A549 (cell line): Measurements from ENCODE around the gene MAP2K6. TPM values are rescaled to one million over a fixed set of nuclear protein-coding genes. Genes with fewer than 3 reads are reported as not detected.

ENCODE experiments used
- ATAC-seq, 2 experiments: fragments of 200-7000 bp in 1 of 2; fragments of >200 bp in 1 of 2; cut with Nextera tagmentation in 1 of 2; cut with Tn5 transposase in 1 of 2; 3 replicates each; pipeline versions ENCODE4 v1.8.0 to v1.9.1; 2018 to 2020; ENCODE audit warnings: mild to moderate bottlenecking in 1 of 2, moderate library complexity in 1 of 2
- CTCF ChIA-PET: fragments of 300-600 bp; sonication (Branson Sonifier 250); formaldehyde crosslinking; extraction: SDS; loops from one replicate; lab custom pipeline; 2021; ENCODE audit warnings: antibody characterized with exemption, inconsistent platforms; lab: Yijun Ruan, JAX
- POLR2A ChIA-PET: fragments of 350-600 bp; formaldehyde crosslinking; extraction: SDS; loops from one replicate; lab custom pipeline; 2021; ENCODE audit warnings: antibody characterized with exemption, inconsistent platforms; lab: Yijun Ruan, JAX
- DNase-seq, 2 experiments: peaks; one replicate each; pipeline versions ENCODE4 v3.0.0 to v3.0.0-alpha.2; 2011 to 2016; ENCODE audit warnings: low read depth in 1 of 2, low spot score in 1 of 2
- FAIRE-seq: peaks from 2 replicates; lab custom pipeline; 2011; peaks lifted over from hg19 to GRCh38; lab: Jason Lieb, UNC
- H3K27ac ChIP-seq, 2 experiments: fragments of >200 bp; sonication (Bioruptor Twin); formaldehyde crosslinking; 3 replicates each; pipeline ENCODE4 v1.5.1; 2016 to 2017
- H3K4me1 ChIP-seq: fragments of >200 bp; sonication (Bioruptor Twin); formaldehyde crosslinking; 3 replicates; pipeline ENCODE4 v1.6.1; 2016
- H3K4me2 ChIP-seq: fragments of >200 bp; sonication (Bioruptor Twin); formaldehyde crosslinking; 3 replicates; pipeline ENCODE4 v1.6.1; 2016
- H3K4me3 ChIP-seq: fragments of >200 bp; sonication (Bioruptor Twin); formaldehyde crosslinking; 3 replicates; pipeline ENCODE4 v1.5.1; 2016
- H3K9me3 ChIP-seq: fragments of >200 bp; sonication (Bioruptor Twin); formaldehyde crosslinking; 3 replicates; pipeline ENCODE4 v1.6.1; 2016
- CBX8 ChIP-seq: fragments of 200-600 bp; sonication (generic); IDR thresholded peaks from 2 replicates; pipeline ENCODE4 v1.6.1; 2016
- EHMT2 ChIP-seq: fragments of 200-600 bp; sonication (generic); IDR thresholded peaks from 2 replicates; pipeline ENCODE4 v1.6.1; 2016; ENCODE audit warnings: antibody characterized with exemption, low read depth, mild to moderate bottlenecking, moderate library complexity
- ESRRA ChIP-seq: fragments of 150-350 bp; IDR thresholded peaks from 2 replicates; pipeline ENCODE4 v1.6.1; 2014; ENCODE audit warnings: mild to moderate bottlenecking, low read length, borderline replicate concordance
- FOSL2 ChIP-seq, 2 experiments: fragments of 450-650 bp in 1 of 2; fragments of >200 bp in 1 of 2; sonication (Bioruptor Twin) in 1 of 2; formaldehyde crosslinking; IDR thresholded peaks; 2 replicates each; pipeline versions ENCODE4 v1.5.0 to v1.6.1; 2016 to 2020; ENCODE audit warnings: mild to moderate bottlenecking in 1 of 2, moderate library complexity in 1 of 2
- HOXB5 ChIP-seq: fragments of 250-450 bp; sonication (Bioruptor Pico); IDR thresholded peaks from 2 replicates; pipeline ENCODE4 v1.5.0; 2020; ENCODE audit warnings: mild to moderate bottlenecking, moderate library complexity
- JUNB ChIP-seq: fragments of >200 bp; sonication (Bioruptor Twin); formaldehyde crosslinking; IDR thresholded peaks from 2 replicates; pipeline ENCODE4 v1.6.1; 2016
- KDM1A ChIP-seq: fragments of 200-600 bp; sonication (generic); IDR thresholded peaks from 2 replicates; pipeline ENCODE4 v1.6.1; 2016; ENCODE audit warnings: low read depth, mild to moderate bottlenecking
- RAD21 ChIP-seq, 2 experiments: fragments of >200 bp in 1 of 2; sonication (Bioruptor Twin) in 1 of 2; formaldehyde crosslinking in 1 of 2; IDR thresholded peaks in 1 of 2; conservative IDR thresholded peaks in 1 of 2; 2 replicates in 1 of 2; 3 replicates in 1 of 2; pipeline ENCODE4 v1.6.1; 2012 to 2018; ENCODE audit warnings: inconsistent platforms in 1 of 2
- SREBF2 ChIP-seq: fragments of 450-650 bp; IDR thresholded peaks from 2 replicates; pipeline ENCODE4 v1.6.1; 2014; ENCODE audit warnings: mild to moderate bottlenecking, moderate library complexity
- TFCP2L1 ChIP-seq: fragments of 250-450 bp; sonication (Bioruptor Pico); IDR thresholded peaks from 2 replicates; pipeline ENCODE4 v1.5.0; 2021; ENCODE audit warnings: mild to moderate bottlenecking
- ZNF302 ChIP-seq: fragments of 250-450 bp; sonication (Bioruptor Pico); IDR thresholded peaks from 2 replicates; pipeline ENCODE4 v1.9.0; 2021; ENCODE audit warnings: inconsistent platforms, mild to moderate bottlenecking, moderate library complexity
- WGBS: methylation state at CpG from one replicate; pipeline ENCODE4 v1.1.6; 2017; ENCODE audit errors: missing lambda C conversion rate; 5-methylcytosine and 5-hydroxymethylcytosine counted together
- polyA plus RNA-seq, 4 experiments: library from polyadenylated mRNA; depleted of rRNA in 3 of 4; stranded (reverse); fragments of >200 nt; fragmentation: RNase III in 1 of 4; extraction: RNeasy Plus Mini Kit Qiagen cat#74134 plus additional on column Dnase treatment in 1 of 4; gene quantifications; 2 replicates in 3 of 4; 3 replicates in 1 of 4; pipeline ENCODE4 v1.2.3, GENCODE V29; 2011 to 2017
- TF ChIP-seq, protein P1 (sequence below): IDR thresholded peaks from 2 replicates; pipeline ENCODE4 v1.6.1; 2012
- TF ChIP-seq, protein P2 (sequence below): fragments of 200-600 bp; sonication (generic); IDR thresholded peaks from 2 replicates; pipeline ENCODE4 v1.6.1; 2016; ENCODE audit warnings: antibody characterized with exemption, mild to moderate bottlenecking, moderate library complexity
- TF ChIP-seq, protein P3 (sequence below): fragments of 150-350 bp; IDR thresholded peaks from 2 replicates; pipeline ENCODE4 v1.6.1; 2014; ENCODE audit warnings: low read depth, mild to moderate bottlenecking, low read length
- TF ChIP-seq, protein P4 (sequence below): IDR thresholded peaks from 2 replicates; pipeline ENCODE4 v1.6.1; 2012

MAP2K6 gene
- polyA plus RNA-seq, 2 of the 4 experiments (the other 2 are of a cell fraction), result 20.2 to 20.7 TPM

DNA sequence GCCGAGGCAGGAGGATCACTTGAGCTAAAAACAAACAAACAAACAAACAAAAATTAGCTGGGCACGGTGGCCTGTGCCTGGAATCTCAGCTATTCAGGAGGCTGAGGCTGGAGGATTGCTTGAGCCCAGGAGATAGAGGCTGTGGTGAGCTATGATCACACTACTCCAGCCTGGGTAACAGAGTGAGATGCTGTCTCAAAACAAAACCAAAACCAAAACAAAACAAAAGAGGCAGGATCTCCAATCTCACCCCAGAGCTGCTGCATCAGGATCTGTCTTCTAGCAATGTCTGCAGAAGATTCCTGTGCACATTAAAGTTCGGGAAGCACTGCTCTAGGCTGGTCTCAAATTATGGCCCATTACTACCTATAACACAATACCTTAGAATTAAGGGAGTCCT is 43.1 kb downstream of the MAP2K6 start:
- TF ChIP-seq, protein P1, sequence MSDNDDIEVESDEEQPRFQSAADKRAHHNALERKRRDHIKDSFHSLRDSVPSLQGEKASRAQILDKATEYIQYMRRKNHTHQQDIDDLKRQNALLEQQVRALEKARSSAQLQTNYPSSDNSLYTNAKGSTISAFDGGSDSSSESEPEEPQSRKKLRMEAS, result no peak
- no peak for TF ChIP-seq SREBF2
- TF ChIP-seq KDM1A, result no peak
- TF ChIP-seq ZNF302 (CRISPR knock-in tag), result no peak
- no peak for DNase-seq
- ATAC-seq, result no peak
- FAIRE-seq, result no peak
- 54% methylated on average over 3 of the region's 3 CpGs for WGBS
- no peak overlapping the region for H3K4me2 ChIP-seq
- CTCF ChIA-PET, result interaction anchor here (1.2 kb wide), 1 partner anchor 122 kb away, joined by 3 read pairs; no protein-coding TSS in a partner anchor
- POLR2A ChIA-PET, result no interaction called here
- H3K27ac ChIP-seq, result no peak overlapping the region
- H3K4me1 ChIP-seq, result no peaks in the 10 kb centered on the region
- H3K9me3 ChIP-seq, result no peaks in the 10 kb centered on the region
- no peak overlapping the region for H3K4me3 ChIP-seq

DNA sequence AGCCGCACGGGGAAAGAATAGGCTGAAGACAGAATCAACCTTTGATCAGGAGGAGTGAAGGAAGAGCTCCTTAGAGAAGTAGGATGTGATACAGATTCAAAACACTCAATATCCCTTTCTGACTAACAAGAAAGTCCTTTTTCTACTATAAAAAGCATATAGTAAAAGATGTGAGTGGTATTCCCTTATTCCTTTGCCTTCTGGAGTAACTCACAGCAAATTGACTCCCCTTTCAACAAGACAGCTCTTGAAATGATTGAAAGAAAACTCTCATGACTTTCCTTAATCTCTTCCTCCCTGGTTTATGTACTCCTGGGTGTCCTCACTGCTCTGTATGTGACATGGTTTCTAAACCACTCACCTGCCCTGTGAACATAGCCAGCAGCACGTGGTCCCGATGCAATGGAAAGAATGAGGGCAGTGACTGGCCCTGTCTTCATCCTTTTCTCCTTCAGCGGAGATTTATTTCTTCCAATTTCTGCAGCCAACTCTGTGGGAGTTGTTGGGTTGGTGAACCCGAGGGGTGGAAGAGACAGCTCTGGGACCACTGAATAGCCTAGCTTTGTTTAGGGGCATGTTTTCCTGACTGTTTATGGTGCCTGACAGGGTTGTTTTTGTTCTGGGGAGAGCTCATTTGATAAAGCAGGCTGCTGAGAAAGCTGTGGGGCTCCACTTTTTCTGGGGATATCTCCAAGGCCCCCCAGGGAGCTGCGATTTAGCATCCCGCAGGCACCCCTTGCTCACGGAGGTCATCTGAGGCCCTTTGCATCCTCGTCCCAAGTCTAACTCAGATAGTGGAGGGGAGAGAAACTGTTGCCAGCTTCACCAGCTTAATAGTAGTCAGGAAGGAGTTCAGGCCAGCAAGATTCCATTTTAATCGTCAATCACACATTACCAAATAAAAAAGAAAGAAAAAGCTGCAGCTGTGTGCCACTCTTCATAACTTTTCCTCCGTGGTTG is 46.7 kb downstream of the MAP2K6 start:
- DNase-seq (no peak), ATAC-seq (peak in 1 of 2 experiments; percentile 31; a peak in 1 of 6 replicates), FAIRE-seq (no peak)
- Histone ChIP-seq H3K27ac (peak overlapping the region in 1 of 2 experiments; percentile 23; a peak in 1 of 6 replicates), H3K9me3 (no peaks in the 10 kb centered on the region), H3K4me1 (peaks cover 11% of the 10 kb centered on the region), H3K4me3 (no peak overlapping the region), H3K4me2 (no peak overlapping the region)
- 77% methylated on average over 12 of the region's 12 CpGs for WGBS
- ChIA-PET POLR2A (interaction anchor here (0.6 to 1.1 kb wide), 2 partner anchors 13 to 29 kb away, joined by 3 to 4 read pairs; no protein-coding TSS in a partner anchor), CTCF (interaction anchor here (1.5 to 1.8 kb wide), 2 partner anchors 16 to 39 kb away, joined by 4 to 5 read pairs; no protein-coding TSS in a partner anchor)
- TF ChIP-seq CBX8, result no peak
- TF ChIP-seq, protein P2, sequence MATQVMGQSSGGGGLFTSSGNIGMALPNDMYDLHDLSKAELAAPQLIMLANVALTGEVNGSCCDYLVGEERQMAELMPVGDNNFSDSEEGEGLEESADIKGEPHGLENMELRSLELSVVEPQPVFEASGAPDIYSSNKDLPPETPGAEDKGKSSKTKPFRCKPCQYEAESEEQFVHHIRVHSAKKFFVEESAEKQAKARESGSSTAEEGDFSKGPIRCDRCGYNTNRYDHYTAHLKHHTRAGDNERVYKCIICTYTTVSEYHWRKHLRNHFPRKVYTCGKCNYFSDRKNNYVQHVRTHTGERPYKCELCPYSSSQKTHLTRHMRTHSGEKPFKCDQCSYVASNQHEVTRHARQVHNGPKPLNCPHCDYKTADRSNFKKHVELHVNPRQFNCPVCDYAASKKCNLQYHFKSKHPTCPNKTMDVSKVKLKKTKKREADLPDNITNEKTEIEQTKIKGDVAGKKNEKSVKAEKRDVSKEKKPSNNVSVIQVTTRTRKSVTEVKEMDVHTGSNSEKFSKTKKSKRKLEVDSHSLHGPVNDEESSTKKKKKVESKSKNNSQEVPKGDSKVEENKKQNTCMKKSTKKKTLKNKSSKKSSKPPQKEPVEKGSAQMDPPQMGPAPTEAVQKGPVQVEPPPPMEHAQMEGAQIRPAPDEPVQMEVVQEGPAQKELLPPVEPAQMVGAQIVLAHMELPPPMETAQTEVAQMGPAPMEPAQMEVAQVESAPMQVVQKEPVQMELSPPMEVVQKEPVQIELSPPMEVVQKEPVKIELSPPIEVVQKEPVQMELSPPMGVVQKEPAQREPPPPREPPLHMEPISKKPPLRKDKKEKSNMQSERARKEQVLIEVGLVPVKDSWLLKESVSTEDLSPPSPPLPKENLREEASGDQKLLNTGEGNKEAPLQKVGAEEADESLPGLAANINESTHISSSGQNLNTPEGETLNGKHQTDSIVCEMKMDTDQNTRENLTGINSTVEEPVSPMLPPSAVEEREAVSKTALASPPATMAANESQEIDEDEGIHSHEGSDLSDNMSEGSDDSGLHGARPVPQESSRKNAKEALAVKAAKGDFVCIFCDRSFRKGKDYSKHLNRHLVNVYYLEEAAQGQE, result no peak
- no peak for TF ChIP-seq HOXB5 (CRISPR knock-in tag)
- TF ChIP-seq, protein P3, sequence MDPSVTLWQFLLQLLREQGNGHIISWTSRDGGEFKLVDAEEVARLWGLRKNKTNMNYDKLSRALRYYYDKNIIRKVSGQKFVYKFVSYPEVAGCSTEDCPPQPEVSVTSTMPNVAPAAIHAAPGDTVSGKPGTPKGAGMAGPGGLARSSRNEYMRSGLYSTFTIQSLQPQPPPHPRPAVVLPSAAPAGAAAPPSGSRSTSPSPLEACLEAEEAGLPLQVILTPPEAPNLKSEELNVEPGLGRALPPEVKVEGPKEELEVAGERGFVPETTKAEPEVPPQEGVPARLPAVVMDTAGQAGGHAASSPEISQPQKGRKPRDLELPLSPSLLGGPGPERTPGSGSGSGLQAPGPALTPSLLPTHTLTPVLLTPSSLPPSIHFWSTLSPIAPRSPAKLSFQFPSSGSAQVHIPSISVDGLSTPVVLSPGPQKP, result no peak
- no peak for TF ChIP-seq FOSL2 (IDR thresholded peaks at IDR 0.05)
- TF ChIP-seq FOSL2 (CRISPR knock-in tag; IDR thresholded peaks at IDR 0.05), result no peak
- TF ChIP-seq, protein P4, sequence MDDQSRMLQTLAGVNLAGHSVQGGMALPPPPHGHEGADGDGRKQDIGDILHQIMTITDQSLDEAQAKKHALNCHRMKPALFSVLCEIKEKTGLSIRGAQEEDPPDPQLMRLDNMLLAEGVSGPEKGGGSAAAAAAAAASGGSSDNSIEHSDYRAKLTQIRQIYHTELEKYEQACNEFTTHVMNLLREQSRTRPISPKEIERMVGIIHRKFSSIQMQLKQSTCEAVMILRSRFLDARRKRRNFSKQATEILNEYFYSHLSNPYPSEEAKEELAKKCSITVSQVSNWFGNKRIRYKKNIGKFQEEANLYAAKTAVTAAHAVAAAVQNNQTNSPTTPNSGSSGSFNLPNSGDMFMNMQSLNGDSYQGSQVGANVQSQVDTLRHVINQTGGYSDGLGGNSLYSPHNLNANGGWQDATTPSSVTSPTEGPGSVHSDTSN, result no peak
- TF ChIP-seq RAD21 (conservative IDR thresholded peaks at IDR 0.05 in 1 of 2, IDR thresholded peaks at IDR 0.05 in 1 of 2), result no peak
- TF ChIP-seq TFCP2L1, result no peak

DNA sequence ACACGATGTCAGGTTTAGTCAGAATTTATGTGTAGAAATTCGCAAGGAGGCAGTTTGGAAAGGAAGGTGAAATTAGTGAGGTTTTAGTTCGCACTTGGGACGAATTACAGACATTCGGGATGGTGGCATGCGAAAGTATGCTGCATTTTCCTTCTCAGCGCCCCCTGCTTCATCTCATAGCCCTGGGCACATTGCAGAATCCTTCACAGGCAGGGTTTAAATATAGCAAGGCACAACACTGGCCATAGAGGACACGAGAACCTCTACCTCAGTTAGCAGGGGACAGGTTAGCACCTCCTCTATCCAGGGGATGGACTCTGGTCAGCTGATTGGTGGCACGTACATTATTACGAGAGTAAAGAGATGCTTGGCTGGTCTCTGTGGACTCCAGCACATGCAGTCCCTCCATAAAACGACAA is 47.5 kb downstream of the MAP2K6 start:
- ChIA-PET CTCF (no interaction called here), POLR2A (interaction anchor here (0.6 kb wide), 1 partner anchor 30 kb away, joined by 4 read pairs; no protein-coding TSS in a partner anchor)
- Histone ChIP-seq H3K4me1 (peaks cover 18% of the 10 kb centered on the region), H3K27ac (peak overlapping the region in 1 of 2 experiments; percentile 23; a peak in 2 of 6 replicates), H3K4me2 (no peak overlapping the region), H3K4me3 (no peak overlapping the region), H3K9me3 (no peaks in the 10 kb centered on the region)
- WGBS, result 87% methylated on average over 11 of the region's 11 CpGs
- DNase-seq (no peak), ATAC-seq (no peak; a peak in 1 of 6 replicates), FAIRE-seq (no peak)
- TF ChIP-seq JUNB (no peak), KDM1A (no peak), EHMT2 (no peak), HOXB5 (CRISPR knock-in tag) (no peak), CBX8 (no peak), ESRRA (no peak)
